Panc1 (cell line): Measurements from ENCODE around the gene RPS6KB2. TPM values are rescaled to one million over a fixed set of nuclear protein-coding genes. Genes with fewer than 3 reads are reported as not detected.
A peak's percentile ranks its signal among the peaks of the same experiment; 100 is the strongest.

Experiments
- ATAC-seq: fragments of 200-7000 bp; cut with Tn5 transposase; 2 replicates; pipeline ENCODE4 v1.9.1; 2020; ENCODE audit warnings: mild to moderate bottlenecking, moderate library complexity
- BruUV-seq: library from RNA; stranded (reverse); fragments of 400-500 nt; replicated peaks from 2 replicates; lab custom pipeline; 2021; lab: Mats Ljungman, UMichigan
- CTCF ChIA-PET: fragments of 300-600 bp; sonication (Branson Sonifier 250); formaldehyde crosslinking; loops from one replicate; lab custom pipeline; 2022; ENCODE audit warnings: antibody characterized with exemption; lab: Charles Lee
- POLR2A ChIA-PET: fragments of 300-600 bp; sonication (Branson Sonifier 250); formaldehyde crosslinking; loops from one replicate; lab custom pipeline; 2022; ENCODE audit warnings: antibody characterized with exemption; lab: Charles Lee
- DNase-seq: peaks from one replicate; pipeline ENCODE4 v3.0.0-alpha.2; 2010; ENCODE audit warnings: low read depth, low spot score
- H3K27ac ChIP-seq: 2 replicates; pipeline ENCODE4 v1.5.1; 2011; ENCODE audit warnings: mild to moderate bottlenecking, low read length, inconsistent platforms
- H3K27me3 ChIP-seq: fragments of 200-500 bp; sonication (Bioruptor generic); 2 replicates; pipeline ENCODE4 v1.6.0; 2014; ENCODE audit warnings: low read length, inconsistent platforms; ENCODE audit not compliant: control insufficient read depth, insufficient read depth
- H3K36me3 ChIP-seq: fragments of 200-500 bp; sonication (Bioruptor generic); 2 replicates; pipeline ENCODE4 v1.5.1; 2014; ENCODE audit warnings: inconsistent platforms, mild to moderate bottlenecking, low read length, moderate library complexity; ENCODE audit not compliant: control insufficient read depth, insufficient read depth
- H3K4me1 ChIP-seq: 2 replicates; pipeline ENCODE4 v1.5.1; 2011; ENCODE audit warnings: inconsistent platforms, mild to moderate bottlenecking, low read length, moderate library complexity; ENCODE audit not compliant: control insufficient read depth, insufficient read depth
- H3K4me3 ChIP-seq, 2 experiments: 2 replicates each; pipeline ENCODE4 v1.5.1; 2011 to 2012; ENCODE audit warnings: low read depth in 2 of 2, low read length in 2 of 2, mild to moderate bottlenecking in 2 of 2, inconsistent platforms in 1 of 2, moderate library complexity in 1 of 2
- H3K9me3 ChIP-seq: fragments of 200-500 bp; sonication (Bioruptor generic); 2 replicates; pipeline ENCODE4 v1.5.1; 2014; ENCODE audit warnings: low read depth, mild to moderate bottlenecking, inconsistent platforms, low read length, moderate library complexity; ENCODE audit not compliant: control insufficient read depth, insufficient read depth
- POLR2AphosphoS5 ChIP-seq: IDR thresholded peaks from 2 replicates; pipeline ENCODE4 v1.6.1; 2012; ENCODE audit warnings: mild to moderate bottlenecking, low read depth, low read length, moderate library complexity
- SIN3A ChIP-seq: IDR thresholded peaks from 2 replicates; pipeline ENCODE4 v1.6.1; 2012; ENCODE audit warnings: low read depth, mild to moderate bottlenecking, low read length, moderate library complexity, borderline replicate concordance; ENCODE audit not compliant: insufficient read depth
- TCF7L2 ChIP-seq: IDR thresholded peaks from 2 replicates; pipeline ENCODE4 v1.6.1; 2011; ENCODE audit warnings: mild to moderate bottlenecking, low read depth, low read length, inconsistent platforms
- in situ Hi-C: cut with HindIII; loops from 2 replicates; pipeline ENCODE4 v1.10.0; 2016; ENCODE audit warnings: low sequenced_read_pairs, low pct_unique_long_range_greater_than_20kb
- intact Hi-C: fragments of 100-400 bp; cut with micrococcal nuclease; formaldehyde crosslinking; loops from one replicate; pipeline ENCODE4 v1.10.0; 2022; ENCODE audit not compliant: unreplicated experiment
- total RNA-seq: library from RNA; stranded (reverse); gene quantifications from one replicate; pipeline ENCODE4 v1.2.1, GENCODE V29; 2021; ENCODE audit not compliant: unreplicated experiment
- TF ChIP-seq, protein P1 (sequence below), 2 experiments: IDR thresholded peaks; 2 replicates each; pipeline ENCODE4 v1.6.1; 2011 to 2012; ENCODE audit warnings: low read depth in 2 of 2, control low read depth in 1 of 2, low read length in 1 of 2, mild to moderate bottlenecking in 1 of 2, moderate library complexity in 1 of 2; ENCODE audit not compliant: insufficient read depth in 1 of 2
- TF ChIP-seq, protein P2 (sequence below): fragments of 450-650 bp; IDR thresholded peaks from 2 replicates; pipeline ENCODE4 v1.5.1; 2017; ENCODE audit warnings: mild to moderate bottlenecking

RPS6KB2 gene
- total RNA-seq, 1 experiment from 2014 or later = 68.5 TPM

DNA sequence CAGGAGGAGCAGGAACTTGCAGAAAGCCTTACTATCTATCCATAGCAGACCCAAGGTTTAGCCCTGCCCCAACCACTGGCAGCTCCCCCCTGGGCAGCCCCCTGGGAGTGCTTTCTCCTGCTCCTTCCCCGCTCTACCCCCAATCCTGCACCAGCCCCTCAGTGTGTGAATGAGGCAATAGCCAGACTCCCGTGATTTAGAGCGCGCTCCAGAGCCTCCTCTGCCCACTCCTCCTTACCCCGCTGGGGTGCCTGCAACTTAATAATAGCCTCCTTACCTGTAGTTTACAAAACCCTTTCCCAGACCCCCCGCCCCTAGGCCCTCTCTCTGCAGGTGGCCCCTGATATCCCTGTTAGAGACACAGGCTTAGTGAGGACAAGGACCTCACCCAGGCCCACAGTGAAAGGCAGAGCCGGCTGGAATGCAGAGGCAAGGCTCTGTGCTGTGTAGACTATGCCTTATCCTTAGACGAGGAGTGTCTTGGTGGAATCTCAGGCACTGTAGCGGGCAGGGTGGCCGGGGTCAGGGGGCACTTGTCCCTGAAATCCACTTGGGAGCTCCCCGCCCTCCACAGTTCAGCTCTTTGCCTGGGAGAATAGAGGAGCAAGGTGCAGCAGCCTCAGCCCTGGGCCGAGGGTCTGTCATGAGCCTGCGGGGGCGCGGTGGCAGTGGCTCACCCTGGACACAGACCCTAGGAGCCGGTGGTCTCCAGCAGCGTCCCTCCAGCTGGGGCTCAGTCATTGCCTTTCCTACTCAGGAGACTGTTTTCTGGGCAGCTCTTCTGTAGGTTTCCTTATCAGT is 17.1 kb upstream of the RPS6KB2 start:
- Histone ChIP-seq H3K27ac (no peak overlapping the region), H3K27me3 (no peaks in the 10 kb centered on the region), H3K4me3 (no peak overlapping the region), H3K4me1 (peaks cover 22% of the 10 kb centered on the region), H3K36me3 (no peaks in the 10 kb centered on the region), H3K9me3 (no peaks in the 10 kb centered on the region)
- ATAC-seq (no peak), DNase-seq (no peak)
- no TSS peak for BruUV-seq
- TF ChIP-seq TCF7L2 (no peak), POLR2AphosphoS5 (0 out of 2 replicates have a peak, but pooled peaks have one; percentile 4), SIN3A (no peak)
- TF ChIP-seq, protein P1, sequence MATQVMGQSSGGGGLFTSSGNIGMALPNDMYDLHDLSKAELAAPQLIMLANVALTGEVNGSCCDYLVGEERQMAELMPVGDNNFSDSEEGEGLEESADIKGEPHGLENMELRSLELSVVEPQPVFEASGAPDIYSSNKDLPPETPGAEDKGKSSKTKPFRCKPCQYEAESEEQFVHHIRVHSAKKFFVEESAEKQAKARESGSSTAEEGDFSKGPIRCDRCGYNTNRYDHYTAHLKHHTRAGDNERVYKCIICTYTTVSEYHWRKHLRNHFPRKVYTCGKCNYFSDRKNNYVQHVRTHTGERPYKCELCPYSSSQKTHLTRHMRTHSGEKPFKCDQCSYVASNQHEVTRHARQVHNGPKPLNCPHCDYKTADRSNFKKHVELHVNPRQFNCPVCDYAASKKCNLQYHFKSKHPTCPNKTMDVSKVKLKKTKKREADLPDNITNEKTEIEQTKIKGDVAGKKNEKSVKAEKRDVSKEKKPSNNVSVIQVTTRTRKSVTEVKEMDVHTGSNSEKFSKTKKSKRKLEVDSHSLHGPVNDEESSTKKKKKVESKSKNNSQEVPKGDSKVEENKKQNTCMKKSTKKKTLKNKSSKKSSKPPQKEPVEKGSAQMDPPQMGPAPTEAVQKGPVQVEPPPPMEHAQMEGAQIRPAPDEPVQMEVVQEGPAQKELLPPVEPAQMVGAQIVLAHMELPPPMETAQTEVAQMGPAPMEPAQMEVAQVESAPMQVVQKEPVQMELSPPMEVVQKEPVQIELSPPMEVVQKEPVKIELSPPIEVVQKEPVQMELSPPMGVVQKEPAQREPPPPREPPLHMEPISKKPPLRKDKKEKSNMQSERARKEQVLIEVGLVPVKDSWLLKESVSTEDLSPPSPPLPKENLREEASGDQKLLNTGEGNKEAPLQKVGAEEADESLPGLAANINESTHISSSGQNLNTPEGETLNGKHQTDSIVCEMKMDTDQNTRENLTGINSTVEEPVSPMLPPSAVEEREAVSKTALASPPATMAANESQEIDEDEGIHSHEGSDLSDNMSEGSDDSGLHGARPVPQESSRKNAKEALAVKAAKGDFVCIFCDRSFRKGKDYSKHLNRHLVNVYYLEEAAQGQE (IDR thresholded peaks at IDR 0.05; ENCODE audit: insufficient read depth in 1 of 2, low read depth in 2 of 2, low read length in 1 of 2) = no peak
- TF ChIP-seq, protein P2, sequence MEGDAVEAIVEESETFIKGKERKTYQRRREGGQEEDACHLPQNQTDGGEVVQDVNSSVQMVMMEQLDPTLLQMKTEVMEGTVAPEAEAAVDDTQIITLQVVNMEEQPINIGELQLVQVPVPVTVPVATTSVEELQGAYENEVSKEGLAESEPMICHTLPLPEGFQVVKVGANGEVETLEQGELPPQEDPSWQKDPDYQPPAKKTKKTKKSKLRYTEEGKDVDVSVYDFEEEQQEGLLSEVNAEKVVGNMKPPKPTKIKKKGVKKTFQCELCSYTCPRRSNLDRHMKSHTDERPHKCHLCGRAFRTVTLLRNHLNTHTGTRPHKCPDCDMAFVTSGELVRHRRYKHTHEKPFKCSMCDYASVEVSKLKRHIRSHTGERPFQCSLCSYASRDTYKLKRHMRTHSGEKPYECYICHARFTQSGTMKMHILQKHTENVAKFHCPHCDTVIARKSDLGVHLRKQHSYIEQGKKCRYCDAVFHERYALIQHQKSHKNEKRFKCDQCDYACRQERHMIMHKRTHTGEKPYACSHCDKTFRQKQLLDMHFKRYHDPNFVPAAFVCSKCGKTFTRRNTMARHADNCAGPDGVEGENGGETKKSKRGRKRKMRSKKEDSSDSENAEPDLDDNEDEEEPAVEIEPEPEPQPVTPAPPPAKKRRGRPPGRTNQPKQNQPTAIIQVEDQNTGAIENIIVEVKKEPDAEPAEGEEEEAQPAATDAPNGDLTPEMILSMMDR = no peak
- ChIA-PET POLR2A (interaction anchor here (1.2 kb wide), 1 partner anchor 10 kb away, joined by 3 read pairs; the partner anchor contains the start of gene PPP1CA), CTCF (interaction anchor here (2.1 kb wide), 1 partner anchor 9 kb away, joined by 9 read pairs; the partner anchor contains the start of gene PPP1CA)
- in situ Hi-C loops (no loop called here), intact Hi-C loops (loop anchor here (5.0 kb wide), 1 partner anchor 96 kb away; the partner anchor contains the start of genes CDK2AP2 and PITPNM1)

DNA sequence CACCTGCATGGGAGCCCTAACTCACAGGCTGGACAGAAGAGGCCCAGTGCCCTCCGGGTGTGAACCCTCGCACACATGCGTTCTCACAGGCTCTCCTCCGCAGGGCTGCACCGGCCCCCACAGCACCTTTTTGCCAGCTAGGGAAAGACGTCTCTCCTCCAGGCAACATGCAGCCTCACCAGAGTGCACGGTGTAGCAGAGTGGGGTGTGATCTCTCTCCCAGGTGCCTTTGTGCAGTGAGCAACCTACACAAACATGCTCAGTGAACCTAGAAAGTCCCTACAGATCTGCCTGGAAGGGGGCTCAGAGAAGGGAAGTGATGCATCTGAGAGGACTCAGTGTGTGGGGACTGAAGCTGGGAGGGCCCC is 16.5 kb upstream of the RPS6KB2 start:
- POLR2A ChIA-PET = interaction anchor here (1.2 kb wide), 1 partner anchor 10 kb away, joined by 3 read pairs; the partner anchor contains the start of gene PPP1CA
- ATAC-seq (no peak; the same call in 1 of the 2 replicates), DNase-seq (no peak)
- H3K4me1 ChIP-seq = peaks cover 27% of the 10 kb centered on the region
- CTCF ChIA-PET = interaction anchor here (2.1 kb wide), 1 partner anchor 10 kb away, joined by 9 read pairs; the partner anchor contains the start of gene PPP1CA
- H3K9me3 ChIP-seq = no peaks in the 10 kb centered on the region
- no TSS peak for BruUV-seq
- H3K27me3 ChIP-seq = no peaks in the 10 kb centered on the region
- intact Hi-C loops = loop anchor here (5.0 kb wide), 1 partner anchor 96 kb away; the partner anchor contains the start of genes CDK2AP2 and PITPNM1
- H3K27ac ChIP-seq = no peak overlapping the region
- TF ChIP-seq TCF7L2 (no peak), POLR2AphosphoS5 (no peak), SIN3A (no peak)
- TF ChIP-seq, protein P1 (IDR thresholded peaks at IDR 0.05; ENCODE audit: insufficient read depth in 1 of 2, low read depth in 2 of 2, low read length in 1 of 2) = no peak
- TF ChIP-seq, protein P2 = no peak
- H3K4me3 ChIP-seq = no peak overlapping the region
- in situ Hi-C loops = no loop called here
- H3K36me3 ChIP-seq = no peaks in the 10 kb centered on the region
